ENCODE data around the gene DDAH2.
A peak's percentile ranks its signal among the peaks of the same experiment; 100 is the strongest.

The DDAH2 gene

GRCh38 chr6:31732029-31732428 is 2.9 kb upstream of the DDAH2 start:
- no peak for DNase-seq (ENCODE audit: low spot score)

GRCh38 chr6:31730631-31731086 is 1.6 kb upstream of the DDAH2 start:
- no peak for DNase-seq (ENCODE audit: low spot score)

GRCh38 chr6:31729979-31730630 is 1.0 kb upstream of the DDAH2 start:
- peak; percentile 64 for DNase-seq (ENCODE audit: low spot score)

- DNase-seq (ENCODE audit: low spot score) = peak; percentile 83
Observed at GRCh38 chr6:31729515-31729978, 448 bp upstream of the DDAH2 start.

- no peak for DNase-seq (ENCODE audit: low spot score)
Observed at GRCh38 chr6:31727717-31728671, 1.1 kb downstream of the DDAH2 start.

GRCh38 chr6:31727034-31727716 is 1.9 kb downstream of the DDAH2 start:
- peak; percentile 31 for DNase-seq (ENCODE audit: low spot score)

- DNase-seq (ENCODE audit: low spot score) = no peak
Observed at GRCh38 chr6:31725502-31726350, 3.4 kb downstream of the DDAH2 start.

GRCh38 chr6:31723980-31724691 is 5.0 kb downstream of the DDAH2 start:
- no peak for DNase-seq (ENCODE audit: low spot score)

GRCh38 chr6:31723245-31723979 is 5.7 kb downstream of the DDAH2 start, which contains the start of gene MPIG6B:
Gene MPIG6B, plus strand, starts transcription at chr6:31723373. Its CDS starts 11 bp downstream, at chr6:31723384.
- DNase-seq (ENCODE audit: low spot score) = no peak

- no peak for DNase-seq (ENCODE audit: low spot score)
Observed at GRCh38 chr6:31722173-31722572, 6.9 kb downstream of the DDAH2 start.

GRCh38 chr6:31721351-31722020 is 7.6 kb downstream of the DDAH2 start, which contains the start of gene LY6G6C:
Gene LY6G6C, minus strand, starts transcription at chr6:31721746. Its CDS starts 67 bp downstream, at chr6:31721679.
- no peak for DNase-seq (ENCODE audit: low spot score)

GRCh38 chr6:31720196-31720770 is 8.8 kb downstream of the DDAH2 start:
- DNase-seq (ENCODE audit: low spot score) = no peak

GRCh38 chr6:31719001-31719400 is 10.1 kb downstream of the DDAH2 start:
- no peak for DNase-seq (ENCODE audit: low spot score)

GRCh38 chr6:31718265-31718664 is 10.8 kb downstream of the DDAH2 start:
- no peak for DNase-seq (ENCODE audit: low spot score)

- no peak for DNase-seq (ENCODE audit: low spot score)
Observed at GRCh38 chr6:31717499-31718222, 11.4 kb downstream of the DDAH2 start.

- DNase-seq (ENCODE audit: low spot score) = no peak
Observed at GRCh38 chr6:31715022-31715958, 13.8 kb downstream of the DDAH2 start, which contains the start of gene LY6G6D. Gene LY6G6D, plus strand, starts transcription at chr6:31715348. Its CDS starts 8 bp downstream, at chr6:31715356.

Data from CD4-positive, alpha-beta T cell treated with Interleukin-2 at 100 ng/mL for 4 hours (primary cell).